ENCODE data around the gene APOOL.
"Not testable (repeated sequence)": the region's sequence is repeated elsewhere in the genome, so short reads cannot be mapped to it uniquely, and the experiment has no call there.

Gene APOOL

DNA sequence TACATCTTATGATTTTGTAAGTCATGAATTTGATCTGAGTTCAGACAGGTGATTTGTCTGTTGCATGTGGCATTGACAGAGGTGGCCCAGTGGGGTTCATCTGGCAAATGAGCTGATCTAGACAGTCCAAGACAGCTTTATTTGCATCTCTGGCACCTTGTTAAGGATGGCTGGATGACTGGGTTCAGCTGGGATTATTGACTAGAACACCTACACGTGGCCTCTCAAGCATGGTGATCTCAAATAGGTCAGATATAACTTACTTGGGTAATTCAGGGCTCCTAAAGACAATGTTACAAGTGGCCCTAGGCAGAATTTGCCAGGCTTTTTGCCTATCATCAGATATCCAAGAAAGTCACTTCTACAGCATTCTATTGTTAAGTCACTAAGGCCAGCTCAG, 48.0 kb downstream of the APOOL start:
- no peak for DNase-seq
- in situ Hi-C loops (cut with HindIII; ENCODE audit: low pct_ligation_motif_present, low sequenced_read_pairs) = no loop called here
- H3K4me3 ChIP-seq (ENCODE audit: low read depth, low read length) = no peak overlapping the region
- no peaks in the 10 kb centered on the region for H3K36me3 ChIP-seq (replicated peaks)
- H3K27ac ChIP-seq = peak overlapping the region; percentile 69
- H3K27me3 ChIP-seq (replicated peaks) = no peaks in the 10 kb centered on the region
- TF ChIP-seq, protein P1, sequence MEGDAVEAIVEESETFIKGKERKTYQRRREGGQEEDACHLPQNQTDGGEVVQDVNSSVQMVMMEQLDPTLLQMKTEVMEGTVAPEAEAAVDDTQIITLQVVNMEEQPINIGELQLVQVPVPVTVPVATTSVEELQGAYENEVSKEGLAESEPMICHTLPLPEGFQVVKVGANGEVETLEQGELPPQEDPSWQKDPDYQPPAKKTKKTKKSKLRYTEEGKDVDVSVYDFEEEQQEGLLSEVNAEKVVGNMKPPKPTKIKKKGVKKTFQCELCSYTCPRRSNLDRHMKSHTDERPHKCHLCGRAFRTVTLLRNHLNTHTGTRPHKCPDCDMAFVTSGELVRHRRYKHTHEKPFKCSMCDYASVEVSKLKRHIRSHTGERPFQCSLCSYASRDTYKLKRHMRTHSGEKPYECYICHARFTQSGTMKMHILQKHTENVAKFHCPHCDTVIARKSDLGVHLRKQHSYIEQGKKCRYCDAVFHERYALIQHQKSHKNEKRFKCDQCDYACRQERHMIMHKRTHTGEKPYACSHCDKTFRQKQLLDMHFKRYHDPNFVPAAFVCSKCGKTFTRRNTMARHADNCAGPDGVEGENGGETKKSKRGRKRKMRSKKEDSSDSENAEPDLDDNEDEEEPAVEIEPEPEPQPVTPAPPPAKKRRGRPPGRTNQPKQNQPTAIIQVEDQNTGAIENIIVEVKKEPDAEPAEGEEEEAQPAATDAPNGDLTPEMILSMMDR (IDR thresholded peaks at IDR 0.05; ENCODE audit: low read depth, low read length, missing control alignments) = no peak

DNA sequence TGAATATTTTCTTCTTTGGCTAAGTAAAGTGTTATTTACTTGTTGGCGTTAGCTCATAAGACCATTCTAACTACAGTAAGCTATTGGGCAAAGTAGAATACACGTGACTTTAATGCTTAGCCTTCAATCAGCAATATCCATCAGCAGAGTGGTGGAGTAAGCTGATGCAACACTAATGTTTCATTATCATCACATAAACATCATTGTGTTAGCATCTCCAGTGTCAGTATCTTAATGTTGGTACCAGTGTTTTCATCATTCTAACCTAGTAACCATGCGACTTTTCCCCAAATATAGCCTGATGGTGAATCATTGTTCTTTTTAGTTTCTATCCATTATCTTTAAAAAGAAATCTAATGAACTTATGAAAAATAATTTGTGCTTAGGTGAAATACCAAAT, 48.5 kb downstream of the APOOL start:
- DNase-seq = peak; percentile 7
- TF ChIP-seq, protein P1 (IDR thresholded peaks at IDR 0.05; ENCODE audit: low read depth, low read length, missing control alignments) = no peak
- peak overlapping the region; percentile 69 for H3K27ac ChIP-seq
- in situ Hi-C loops (cut with HindIII; ENCODE audit: low pct_ligation_motif_present, low sequenced_read_pairs) = no loop called here
- H3K27me3 ChIP-seq (replicated peaks) = no peaks in the 10 kb centered on the region
- H3K36me3 ChIP-seq (replicated peaks) = no peaks in the 10 kb centered on the region
- H3K4me3 ChIP-seq (ENCODE audit: low read depth, low read length) = no peak overlapping the region

DNA sequence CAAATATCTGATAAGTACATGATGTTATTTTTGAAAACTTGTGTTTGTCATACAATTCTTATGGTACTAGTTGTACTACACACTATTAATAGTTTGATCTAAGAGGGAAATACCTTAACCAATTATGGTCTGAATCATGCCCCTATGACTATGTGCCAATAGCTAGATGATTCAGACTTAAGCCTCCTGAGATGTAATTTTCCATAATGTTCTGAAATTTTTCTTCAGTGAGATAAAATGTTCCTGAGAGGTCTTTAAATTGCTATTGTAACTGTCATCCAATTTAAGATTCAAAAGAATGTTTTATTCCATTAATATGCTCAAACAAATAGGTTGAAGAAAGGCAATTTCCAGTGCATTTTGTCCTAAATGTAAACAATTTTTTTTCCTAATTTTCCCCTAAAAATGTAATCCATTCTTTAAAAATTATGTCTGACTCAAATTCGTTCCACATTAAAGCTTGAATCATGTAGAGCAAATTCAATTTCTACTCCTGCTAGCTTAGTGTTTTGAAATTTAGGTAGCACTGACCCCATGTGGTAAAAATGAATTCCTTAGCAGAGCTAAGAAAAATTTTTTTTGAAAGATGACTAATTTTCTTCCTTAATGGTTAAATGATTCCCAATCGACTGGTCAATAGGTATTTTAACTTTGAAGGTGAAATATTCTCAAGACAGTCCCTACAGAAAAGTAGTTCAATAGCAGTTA, 49.1 kb downstream of the APOOL start:
- in situ Hi-C loops (cut with HindIII; ENCODE audit: low pct_ligation_motif_present, low sequenced_read_pairs) = no loop called here
- no peaks in the 10 kb centered on the region for H3K36me3 ChIP-seq (replicated peaks)
- H3K27ac ChIP-seq = peak overlapping the region; percentile 69
- TF ChIP-seq, protein P1 (IDR thresholded peaks at IDR 0.05; ENCODE audit: low read depth, low read length, missing control alignments) = no peak
- H3K4me3 ChIP-seq (ENCODE audit: low read depth, low read length) = no peak overlapping the region
- peak; percentile 14 for DNase-seq
- no peaks in the 10 kb centered on the region for H3K27me3 ChIP-seq (replicated peaks)

DNA sequence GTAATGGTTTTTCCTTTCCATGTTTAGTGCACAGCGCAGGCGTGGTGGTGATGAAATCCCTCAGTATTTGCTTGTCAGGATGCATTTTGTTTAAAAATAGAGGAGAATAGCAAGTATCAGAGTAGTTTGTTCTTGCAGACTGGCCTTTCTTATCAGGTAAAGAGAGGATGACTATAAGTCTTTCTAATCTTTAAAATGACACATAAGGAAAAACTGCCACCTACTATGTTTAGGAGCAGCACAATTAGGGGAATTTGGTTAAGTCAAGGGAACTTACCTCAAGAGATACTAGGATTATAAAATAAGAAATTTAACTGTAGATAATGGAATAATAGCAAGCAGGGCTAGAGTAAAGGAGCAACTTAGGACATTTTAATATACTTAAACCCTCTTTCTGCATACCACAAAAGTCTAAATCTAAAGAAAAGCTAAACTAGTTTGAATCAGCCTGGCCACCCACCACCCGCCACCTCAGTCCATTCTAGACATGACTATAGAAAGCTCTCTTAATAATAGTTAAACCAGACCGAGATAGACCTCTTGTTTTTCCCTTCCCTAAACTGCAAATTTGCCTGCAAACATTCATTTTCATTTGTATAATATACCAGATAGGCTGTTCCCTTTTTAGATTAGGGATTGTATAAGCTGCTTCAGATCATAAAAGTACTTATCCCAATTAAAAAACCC, 62.0 kb downstream of the APOOL start:
- Histone ChIP-seq H3K36me3 (replicated peaks) (no peaks in the 10 kb centered on the region), H3K27me3 (replicated peaks) (no peaks in the 10 kb centered on the region), H3K27ac (no peak overlapping the region), H3K4me3 (ENCODE audit: low read depth, low read length) (no peak overlapping the region)
- in situ Hi-C loops (cut with HindIII; ENCODE audit: low pct_ligation_motif_present, low sequenced_read_pairs) = no loop called here
- TF ChIP-seq, protein P1 (IDR thresholded peaks at IDR 0.05; ENCODE audit: low read depth, low read length, missing control alignments) = no peak
- no peak for DNase-seq

DNA sequence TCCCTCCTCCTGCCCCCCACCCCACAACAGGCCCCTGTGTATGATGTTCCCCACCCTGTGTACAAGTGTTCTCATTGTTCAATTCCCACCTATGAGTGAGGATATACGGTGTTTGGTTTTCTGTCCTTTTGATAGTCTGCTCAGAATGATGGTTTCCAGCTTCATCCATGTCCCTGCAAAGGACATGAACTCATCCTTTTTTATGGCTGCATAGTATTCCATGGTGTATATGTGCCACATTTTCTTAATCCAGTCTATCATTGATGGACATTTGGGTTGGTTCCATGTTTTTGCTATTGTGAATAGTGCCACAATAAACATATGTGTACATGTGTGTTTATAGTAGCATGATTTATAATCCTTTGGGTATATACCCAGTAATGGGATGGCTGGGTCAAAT, 73.6 kb downstream of the APOOL start:
- H3K4me3 ChIP-seq (ENCODE audit: low read depth, low read length); H3K27ac ChIP-seq; H3K27me3 ChIP-seq (replicated peaks); DNase-seq; in situ Hi-C loops (cut with HindIII; ENCODE audit: low pct_ligation_motif_present, low sequenced_read_pairs); H3K36me3 ChIP-seq (replicated peaks): not testable (repeated sequence)

DNA sequence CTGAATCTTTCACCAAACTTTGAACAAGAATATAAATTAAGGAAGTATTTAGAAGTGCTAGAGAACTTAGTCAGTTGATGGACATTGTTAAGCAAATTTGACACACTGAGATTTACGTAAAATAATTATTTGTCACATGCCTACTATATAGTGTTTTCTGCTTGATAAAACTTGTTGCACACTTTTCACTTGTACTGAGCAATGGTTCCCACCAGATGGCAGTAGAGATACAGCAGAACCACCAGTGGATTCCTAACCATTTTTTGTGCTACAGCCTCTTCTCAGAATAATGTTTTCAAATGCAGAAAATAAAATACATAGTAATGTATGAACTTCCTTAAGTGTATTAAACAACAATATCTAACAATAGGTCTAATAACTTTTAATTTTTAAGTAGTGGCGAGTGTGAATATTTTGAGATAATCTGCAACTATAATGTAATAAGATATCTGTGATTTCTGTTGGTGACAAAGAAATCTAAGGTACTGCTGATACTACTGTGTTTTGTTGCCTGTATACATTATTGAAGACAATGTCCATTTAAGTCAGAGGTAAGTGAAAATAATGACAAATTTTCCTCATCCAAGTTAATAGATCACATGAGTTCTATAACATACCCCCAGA, 81.2 kb downstream of the APOOL start:
- DNase-seq = peak; percentile 54
- Histone ChIP-seq H3K27me3 (replicated peaks) (no peaks in the 10 kb centered on the region), H3K4me3 (ENCODE audit: low read depth, low read length) (no peak overlapping the region), H3K27ac (no peak overlapping the region), H3K36me3 (replicated peaks) (no peaks in the 10 kb centered on the region)
- in situ Hi-C loops (cut with HindIII; ENCODE audit: low pct_ligation_motif_present, low sequenced_read_pairs) = no loop called here
- TF ChIP-seq, protein P1 (IDR thresholded peaks at IDR 0.05; ENCODE audit: low read depth, low read length, missing control alignments) = peak; percentile 84

Data from brain microvascular endothelial cell (primary cell).